DND-41 (cell line): ENCODE measurements around the gene NUDT8.

Source experiments
- ATAC-seq: fragments of 200-7000 bp; cut with Tn5 transposase; 3 replicates; pipeline ENCODE4 v1.9.1; 2021; ENCODE audit warnings: low read depth; ENCODE audit not compliant: insufficient read depth
- DNase-seq: peaks from one replicate; pipeline ENCODE4 v3.0.0-alpha.2; 2020
- H2AFZ ChIP-seq: 2 replicates; pipeline ENCODE4 v1.6.0; 2012; ENCODE audit warnings: low read depth, low read length
- H3K27ac ChIP-seq: 2 replicates; pipeline ENCODE4 v1.5.1; 2012; ENCODE audit warnings: low read length, inconsistent platforms
- H3K27me3 ChIP-seq: fragments of 200-600 bp; sonication (generic); 2 replicates; pipeline ENCODE4 v1.6.0; 2012; ENCODE audit warnings: low read length, mild to moderate bottlenecking, inconsistent platforms; ENCODE audit not compliant: insufficient read depth, poor library complexity
- H3K36me3 ChIP-seq: 2 replicates; pipeline ENCODE4 v1.5.1; 2012; ENCODE audit warnings: low read length, inconsistent platforms; ENCODE audit not compliant: insufficient read depth
- H3K4me1 ChIP-seq: 2 replicates; pipeline ENCODE4 v1.5.1; 2012; ENCODE audit warnings: mild to moderate bottlenecking, low read length; ENCODE audit not compliant: insufficient read depth
- H3K4me2 ChIP-seq: 2 replicates; pipeline ENCODE4 v1.6.0; 2012; ENCODE audit warnings: mild to moderate bottlenecking, moderate library complexity, low read length, inconsistent platforms; ENCODE audit not compliant: insufficient read depth
- H3K4me3 ChIP-seq, 2 experiments: fragments of 200-600 bp in 1 of 2; shearing (Covaris generic) in 1 of 2; 2 replicates each; pipeline ENCODE4 v1.5.1; 2012 to 2016; ENCODE audit warnings: inconsistent platforms in 2 of 2, low read length in 2 of 2, mild to moderate bottlenecking in 2 of 2, low read depth in 1 of 2, moderate library complexity in 1 of 2
- H3K79me2 ChIP-seq: 2 replicates; pipeline ENCODE4 v1.6.0; 2012; ENCODE audit warnings: low read length, inconsistent platforms; ENCODE audit not compliant: insufficient read depth
- H3K9ac ChIP-seq: 2 replicates; pipeline ENCODE4 v1.6.0; 2012; ENCODE audit warnings: low read depth, mild to moderate bottlenecking, inconsistent platforms, low read length, moderate library complexity
- H3K9me3 ChIP-seq: 2 replicates; pipeline ENCODE4 v1.5.1; 2012; ENCODE audit warnings: low read length, moderate library complexity, mild to moderate bottlenecking, inconsistent platforms; ENCODE audit not compliant: insufficient read depth, severe bottlenecking
- H4K20me1 ChIP-seq: 2 replicates; pipeline ENCODE4 v1.6.0; 2012; ENCODE audit warnings: low read length; ENCODE audit not compliant: insufficient read depth
- EZH2 ChIP-seq: IDR thresholded peaks from 3 replicates; pipeline ENCODE4 v1.6.1; 2012; ENCODE audit warnings: borderline replicate concordance, low read depth, mild to moderate bottlenecking, moderate library complexity, low read length, inconsistent platforms; ENCODE audit not compliant: severe bottlenecking
- TF ChIP-seq, protein P1 (sequence below): IDR thresholded peaks from 2 replicates; pipeline ENCODE4 v1.5.1; 2012; ENCODE audit warnings: borderline replicate concordance, low read length, moderate library complexity, mild to moderate bottlenecking; ENCODE audit not compliant: poor library complexity, severe bottlenecking; ENCODE audit errors: extremely low read depth

The NUDT8 gene

DNA sequence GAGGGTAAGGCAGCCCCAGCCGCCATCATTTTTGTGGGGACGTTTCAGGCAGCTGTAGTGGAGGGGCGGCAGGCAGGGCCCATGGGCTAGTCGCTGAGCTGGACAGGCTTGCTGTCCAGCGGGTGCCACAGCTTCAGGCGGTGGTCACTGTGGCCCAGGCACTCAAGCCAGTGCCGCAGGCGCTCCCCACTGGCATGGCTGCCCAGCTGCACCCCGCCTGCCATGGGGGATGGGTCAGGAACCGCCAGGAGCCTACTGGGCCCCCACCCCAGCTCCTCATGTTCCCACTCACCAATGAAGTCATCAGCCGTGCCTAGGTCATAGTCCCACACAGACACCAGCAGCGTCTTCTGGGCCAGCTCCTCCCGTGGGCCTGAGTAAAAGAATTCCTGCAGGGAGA lies 17.0 kb downstream of the NUDT8 start:
- DNase-seq (no peak), ATAC-seq (no peak)
- Histone ChIP-seq H3K27ac (no peak overlapping the region), H3K9ac (no peak overlapping the region), H2AFZ (no peak overlapping the region), H3K79me2 (peaks cover 11% of the 10 kb centered on the region), H3K36me3 (peaks cover 55% of the 10 kb centered on the region), H3K4me1 (peaks cover 52% of the 10 kb centered on the region), H3K27me3 (no peaks in the 10 kb centered on the region), H3K4me2 (no peak overlapping the region), H4K20me1 (peaks cover 4% of the 10 kb centered on the region; the same call in 1 of the 2 replicates), H3K4me3 (no peak overlapping the region), H3K9me3 (no peaks in the 10 kb centered on the region)
- no peak for TF ChIP-seq EZH2
- TF ChIP-seq, protein P1, sequence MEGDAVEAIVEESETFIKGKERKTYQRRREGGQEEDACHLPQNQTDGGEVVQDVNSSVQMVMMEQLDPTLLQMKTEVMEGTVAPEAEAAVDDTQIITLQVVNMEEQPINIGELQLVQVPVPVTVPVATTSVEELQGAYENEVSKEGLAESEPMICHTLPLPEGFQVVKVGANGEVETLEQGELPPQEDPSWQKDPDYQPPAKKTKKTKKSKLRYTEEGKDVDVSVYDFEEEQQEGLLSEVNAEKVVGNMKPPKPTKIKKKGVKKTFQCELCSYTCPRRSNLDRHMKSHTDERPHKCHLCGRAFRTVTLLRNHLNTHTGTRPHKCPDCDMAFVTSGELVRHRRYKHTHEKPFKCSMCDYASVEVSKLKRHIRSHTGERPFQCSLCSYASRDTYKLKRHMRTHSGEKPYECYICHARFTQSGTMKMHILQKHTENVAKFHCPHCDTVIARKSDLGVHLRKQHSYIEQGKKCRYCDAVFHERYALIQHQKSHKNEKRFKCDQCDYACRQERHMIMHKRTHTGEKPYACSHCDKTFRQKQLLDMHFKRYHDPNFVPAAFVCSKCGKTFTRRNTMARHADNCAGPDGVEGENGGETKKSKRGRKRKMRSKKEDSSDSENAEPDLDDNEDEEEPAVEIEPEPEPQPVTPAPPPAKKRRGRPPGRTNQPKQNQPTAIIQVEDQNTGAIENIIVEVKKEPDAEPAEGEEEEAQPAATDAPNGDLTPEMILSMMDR, result no peak

DNA sequence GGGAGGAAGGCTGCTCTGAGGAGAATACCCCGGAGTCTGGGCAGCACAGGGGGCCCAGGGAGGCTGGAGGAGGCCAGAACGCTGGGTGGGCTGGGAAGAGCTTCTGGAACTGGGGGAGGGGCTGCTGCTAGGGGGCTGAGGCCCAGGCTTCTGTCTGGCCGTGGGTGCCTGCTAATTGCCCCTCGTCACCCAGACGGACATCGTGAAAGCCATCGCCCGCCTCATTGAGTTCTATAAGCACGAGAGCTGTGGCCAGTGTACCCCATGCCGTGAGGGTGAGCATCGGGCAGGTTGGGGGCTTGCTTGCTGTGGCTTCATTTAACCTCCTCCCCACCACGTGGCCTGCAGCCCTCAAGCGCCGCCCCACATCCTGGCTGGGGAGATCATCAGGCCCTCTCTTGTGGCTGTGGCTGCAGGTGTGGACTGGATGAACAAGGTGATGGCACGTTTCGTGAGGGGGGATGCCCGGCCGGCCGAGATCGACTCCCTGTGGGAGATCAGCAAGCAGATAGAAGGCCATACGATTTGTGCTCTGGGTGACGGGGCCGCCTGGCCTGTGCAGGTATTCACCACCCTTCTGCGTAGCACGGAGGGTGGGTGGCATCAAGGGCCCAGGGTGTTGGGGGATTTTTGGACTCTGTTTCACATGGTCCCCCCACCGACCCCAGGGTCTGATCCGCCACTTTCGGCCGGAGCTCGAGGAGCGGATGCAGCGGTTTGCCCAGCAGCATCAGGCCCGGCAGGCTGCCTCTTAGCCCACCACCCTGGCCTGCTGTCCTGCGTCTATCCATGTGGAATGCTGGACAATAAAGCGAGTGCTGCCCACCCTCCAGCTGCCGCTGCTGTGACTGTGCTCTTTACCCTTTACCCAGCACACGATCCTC lies 17.8 kb downstream of the NUDT8 start:
- Histone ChIP-seq H3K27me3 (no peaks in the 10 kb centered on the region), H3K4me1 (peaks cover 55% of the 10 kb centered on the region), H3K79me2 (peaks cover 19% of the 10 kb centered on the region), H2AFZ (no peak overlapping the region), H3K4me3 (no peak overlapping the region), H3K36me3 (peaks cover 56% of the 10 kb centered on the region), H4K20me1 (peaks cover 4% of the 10 kb centered on the region; the same call in 1 of the 2 replicates), H3K4me2 (no peak overlapping the region), H3K9me3 (no peaks in the 10 kb centered on the region), H3K27ac (no peak overlapping the region), H3K9ac (no peak overlapping the region)
- DNase-seq, result no peak
- no peak for ATAC-seq
- no peak for TF ChIP-seq EZH2
- TF ChIP-seq, protein P1, result no peak

DNA sequence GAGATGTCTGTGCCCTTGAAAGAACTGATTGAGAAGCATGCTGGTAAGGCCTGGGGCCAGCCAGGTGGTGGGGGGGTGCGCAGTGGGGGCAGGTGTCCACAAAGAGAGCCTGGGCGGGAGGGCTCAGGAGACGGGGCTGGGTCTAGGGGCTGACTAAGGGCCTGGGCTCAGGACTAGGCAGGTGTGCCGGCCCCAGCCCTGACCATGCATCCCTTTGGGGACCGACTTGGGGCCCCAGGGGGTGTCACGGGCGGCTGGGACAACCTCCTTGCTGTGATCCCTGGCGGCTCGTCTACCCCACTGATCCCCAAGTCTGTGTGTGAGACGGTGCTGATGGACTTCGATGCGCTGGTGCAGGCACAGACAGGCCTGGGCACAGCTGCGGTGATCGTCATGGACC lies 18.6 kb downstream of the NUDT8 start:
- DNase-seq, result no peak
- H3K9ac ChIP-seq, result no peak overlapping the region
- H3K27ac ChIP-seq, result no peak overlapping the region
- peaks cover 4% of the 10 kb centered on the region; the same call in 1 of the 2 replicates for H4K20me1 ChIP-seq
- H3K9me3 ChIP-seq, result no peaks in the 10 kb centered on the region
- peaks cover 21% of the 10 kb centered on the region for H3K79me2 ChIP-seq
- H3K36me3 ChIP-seq, result peaks cover 58% of the 10 kb centered on the region
- H3K27me3 ChIP-seq, result no peaks in the 10 kb centered on the region
- no peak overlapping the region for H2AFZ ChIP-seq
- H3K4me2 ChIP-seq, result no peak overlapping the region
- TF ChIP-seq, protein P1, result no peak
- TF ChIP-seq EZH2, result no peak
- ATAC-seq, result no peak
- H3K4me3 ChIP-seq, result no peak overlapping the region
- H3K4me1 ChIP-seq, result peaks cover 58% of the 10 kb centered on the region
